D341Med (cell line): ENCODE measurements around the gene HRH3.

Experiments used
- DNase-seq: peaks from one replicate; pipeline ENCODE4 v3.0.0; 2012; ENCODE audit warnings: low spot score

The HRH3 gene

GRCh38 chr20:62197801-62198200 lies 22.3 kb downstream of the HRH3 start:
- no peak for DNase-seq

GRCh38 chr20:62197311-62197710 lies 22.8 kb downstream of the HRH3 start:
- DNase-seq, result no peak

GRCh38 chr20:62196286-62196685 lies 23.8 kb downstream of the HRH3 start:
- DNase-seq, result no peak

GRCh38 chr20:62195736-62196135 lies 24.3 kb downstream of the HRH3 start:
- no peak for DNase-seq

GRCh38 chr20:62195075-62195405 lies 25.0 kb downstream of the HRH3 start:
- DNase-seq, result no peak

GRCh38 chr20:62193079-62194025 lies 26.7 kb downstream of the HRH3 start:
- DNase-seq, result no peak

- DNase-seq, result no peak
Observed at GRCh38 chr20:62192635-62193034, 27.4 kb downstream of the HRH3 start.

GRCh38 chr20:62191781-62192559 lies 28.1 kb downstream of the HRH3 start:
- DNase-seq, result no peak

GRCh38 chr20:62190639-62191411 lies 29.3 kb downstream of the HRH3 start:
- DNase-seq, result no peak

GRCh38 chr20:62186887-62187866 lies 32.9 kb downstream of the HRH3 start:
- DNase-seq, result no peak

- DNase-seq, result no peak
Observed at GRCh38 chr20:62186096-62186426, 34.0 kb downstream of the HRH3 start.

- DNase-seq, result no peak
Observed at GRCh38 chr20:62183426-62184142, 36.5 kb downstream of the HRH3 start.

- peak; percentile 98 for DNase-seq
Observed at GRCh38 chr20:62182469-62183425, 37.3 kb downstream of the HRH3 start, which contains the start of gene MTG2. Gene MTG2, plus strand, starts transcription at chr20:62183028. Its CDS starts 10,393 bp downstream, at chr20:62193421.

- DNase-seq, result no peak
Observed at GRCh38 chr20:62181808-62182207, 38.3 kb downstream of the HRH3 start.

GRCh38 chr20:62179162-62179504 lies 40.9 kb downstream of the HRH3 start:
- DNase-seq, result no peak

GRCh38 chr20:62178316-62179161 lies 41.5 kb downstream of the HRH3 start:
- no peak for DNase-seq

- DNase-seq, result no peak
Observed at GRCh38 chr20:62177307-62177706, 42.8 kb downstream of the HRH3 start.

- DNase-seq, result no peak
Observed at GRCh38 chr20:62176866-62177265, 43.2 kb downstream of the HRH3 start.

- DNase-seq, result no peak
Observed at GRCh38 chr20:62175711-62176110, 44.4 kb downstream of the HRH3 start.
